ENCODE measurements around the gene CANT1.
A peak's percentile ranks its signal among the peaks of the same experiment; 100 is the strongest.

CANT1 gene

DNA sequence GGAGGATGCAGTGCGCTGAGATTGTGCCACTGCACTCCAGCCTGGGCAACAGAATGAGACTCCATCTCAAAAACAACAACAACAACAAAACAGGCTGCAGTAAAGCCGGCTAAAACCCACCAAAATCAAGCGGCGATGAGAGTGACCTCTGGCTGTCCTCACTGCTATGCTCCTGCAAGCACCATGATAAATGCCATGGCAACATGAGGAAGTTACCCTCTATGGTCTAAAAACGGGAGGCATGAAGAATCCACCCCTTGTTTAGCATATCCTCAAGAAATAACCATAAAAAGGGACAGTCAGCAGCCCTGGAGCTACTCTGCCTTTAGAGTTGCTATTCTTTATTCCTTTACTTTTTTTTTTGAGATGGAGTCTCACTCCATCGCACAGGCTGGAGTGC is 21.4 kb downstream of the CANT1 start:
- no peak for TF ChIP-seq CTCF (conservative IDR thresholded peaks at IDR 0.05)
- TF ChIP-seq ZFX (IDR thresholded peaks at IDR 0.05) = no peak
- H3K27ac ChIP-seq = no peak overlapping the region

GRCh38 chr17:78986649-78987328 is 22.8 kb downstream of the CANT1 start:
- peak overlapping the region; percentile 6; the same call in 1 of the 2 replicates for H3K27ac ChIP-seq
- TF ChIP-seq CTCF (conservative IDR thresholded peaks at IDR 0.05) (no peak), ZFX (IDR thresholded peaks at IDR 0.05) (no peak)

GRCh38 chr17:78986048-78986648 is 23.4 kb downstream of the CANT1 start:
- TF ChIP-seq CTCF (conservative IDR thresholded peaks at IDR 0.05) (no peak; the same call in 1 of the 2 replicates), ZFX (IDR thresholded peaks at IDR 0.05) (no peak)
- no peak overlapping the region; the same call in 1 of the 2 replicates for H3K27ac ChIP-seq

DNA sequence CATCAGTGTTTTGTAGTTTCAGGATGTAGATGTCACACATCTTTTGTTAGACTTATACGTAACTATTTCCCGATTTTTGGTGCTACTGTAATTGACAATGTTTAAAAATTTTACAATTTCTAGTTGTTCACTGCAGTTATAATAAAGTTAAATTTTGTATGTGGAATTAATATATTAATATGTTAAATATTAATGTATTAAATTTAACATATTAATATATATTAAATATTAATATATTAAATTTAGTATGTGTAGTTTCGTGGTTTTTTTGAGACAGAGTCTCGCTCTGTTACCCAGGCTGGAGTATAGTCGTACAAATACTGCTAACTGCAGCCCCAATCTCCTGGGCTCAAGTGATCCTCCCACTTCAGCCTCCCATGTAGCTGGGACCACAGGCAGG is 24.2 kb downstream of the CANT1 start:
- no peak overlapping the region for H3K27ac ChIP-seq
- TF ChIP-seq CTCF (conservative IDR thresholded peaks at IDR 0.05) (no peak), ZFX (IDR thresholded peaks at IDR 0.05) (no peak)

DNA sequence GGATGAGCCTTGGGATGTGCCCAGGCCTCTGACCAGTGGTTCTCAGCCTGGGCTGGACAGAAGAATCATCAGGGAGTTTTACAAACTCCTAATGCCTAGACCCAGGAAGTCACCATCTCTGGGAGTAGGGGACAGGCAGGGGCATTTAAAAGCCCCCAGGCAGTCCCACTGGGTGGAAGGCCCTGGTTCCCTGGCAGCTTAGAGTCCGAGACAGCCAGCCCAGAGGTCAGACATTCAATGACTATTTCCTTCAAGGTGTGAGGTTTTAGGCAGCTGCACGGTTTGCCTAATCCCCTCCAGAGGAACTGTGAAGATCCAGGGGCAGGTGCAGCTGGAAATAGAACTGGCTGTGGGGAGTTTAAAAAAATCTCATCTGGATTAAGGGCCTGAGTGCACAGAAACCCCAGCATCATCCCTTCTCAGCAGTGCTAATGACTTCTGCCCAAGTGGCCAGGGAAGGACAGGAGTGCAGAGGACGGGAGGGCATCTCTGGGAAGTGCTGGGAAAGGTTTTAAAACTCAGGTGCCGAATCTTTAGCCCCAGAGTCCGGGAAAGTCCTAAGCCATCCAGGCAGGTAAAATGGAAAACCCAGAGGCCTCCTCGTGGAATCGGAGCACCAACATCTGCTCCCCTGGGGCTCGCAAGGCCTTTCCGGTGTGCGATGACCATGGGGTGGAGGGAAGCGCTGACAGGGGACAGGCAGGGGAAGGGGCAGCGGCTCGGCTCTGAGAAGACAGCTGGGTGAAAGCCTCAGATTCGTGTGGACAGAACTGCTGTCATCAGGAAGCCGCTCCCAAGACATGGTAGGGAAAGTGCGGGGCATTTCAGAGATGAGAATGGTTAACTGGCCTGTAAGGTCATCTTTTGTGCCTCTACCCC is 28.3 kb downstream of the CANT1 start:
- TF ChIP-seq ZFX (IDR thresholded peaks at IDR 0.05) = no peak
- no peak for TF ChIP-seq CTCF (conservative IDR thresholded peaks at IDR 0.05)
- H3K27ac ChIP-seq = no peak overlapping the region

DNA sequence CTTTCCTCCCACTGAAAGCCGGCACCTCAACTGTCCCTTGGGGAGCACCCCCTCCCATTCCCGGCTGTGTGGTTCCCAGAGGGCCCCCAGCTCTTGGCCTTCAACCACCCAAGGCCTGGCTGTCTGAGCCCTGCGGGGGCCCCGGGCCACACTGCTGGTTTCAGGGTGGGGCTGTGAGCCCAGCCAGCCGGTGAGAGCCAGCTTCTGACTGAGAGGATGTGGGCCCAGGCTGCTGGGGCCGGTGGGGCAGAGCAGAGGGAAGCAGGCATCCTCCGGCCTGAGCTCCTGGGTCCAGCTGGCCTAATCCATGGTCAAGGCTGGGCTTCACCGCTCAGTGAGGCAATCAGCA is 29.0 kb downstream of the CANT1 start:
- TF ChIP-seq ZFX (IDR thresholded peaks at IDR 0.05) = no peak
- no peak for TF ChIP-seq CTCF (conservative IDR thresholded peaks at IDR 0.05)

More for the DNA sequence above, 29.0 kb downstream of the CANT1 start:
- H3K27ac ChIP-seq = no peak overlapping the region
